PC-3 (cell line): ENCODE data around the gene PLXDC1. TPM values are rescaled to one million over a fixed set of nuclear protein-coding genes. Genes with fewer than 3 reads are reported as not detected.

ENCODE experiments used
- ATAC-seq: fragments of 200-7000 bp; cut with Tn5 transposase; 2 replicates; pipeline ENCODE4 v1.9.1; 2020; ENCODE audit warnings: mild to moderate bottlenecking, moderate library complexity
- BruUV-seq: library from RNA; stranded (reverse); fragments of 400-500 nt; replicated peaks from 2 replicates; lab custom pipeline; 2021; lab: Mats Ljungman, UMichigan
- CTCF ChIA-PET: fragments of 300-600 bp; sonication (Branson Sonifier 250); formaldehyde crosslinking; loops from one replicate; lab custom pipeline; 2022; ENCODE audit warnings: antibody characterized with exemption; lab: Charles Lee
- POLR2A ChIA-PET: fragments of 300-600 bp; sonication (Branson Sonifier 250); formaldehyde crosslinking; loops from one replicate; lab custom pipeline; 2022; ENCODE audit warnings: antibody characterized with exemption; ENCODE audit not compliant: unreplicated experiment; lab: Charles Lee
- DNase-seq: peaks from one replicate; pipeline ENCODE4 v3.0.0-alpha.2; 2015
- H2AFZ ChIP-seq: fragments of 300-600 bp; sonication (generic); 2 replicates; pipeline ENCODE4 v1.6.0; 2016; ENCODE audit warnings: antibody characterized with exemption, low read length
- H3F3A ChIP-seq: fragments of 300-600 bp; sonication (generic); one replicate; pipeline ENCODE4 v1.6.0; 2017; ENCODE audit warnings: antibody characterized with exemption, low read length, control low read depth, mild to moderate bottlenecking; ENCODE audit not compliant: unreplicated experiment
- H3K27ac ChIP-seq: fragments of 300-600 bp; sonication (generic); 2 replicates; pipeline ENCODE4 v1.5.1; 2016; ENCODE audit warnings: mild to moderate bottlenecking, low read length
- H3K27me3 ChIP-seq: fragments of 300-600 bp; sonication (generic); 2 replicates; pipeline ENCODE4 v1.6.1; 2016; ENCODE audit warnings: low read length, mixed read lengths
- H3K36me3 ChIP-seq: fragments of 300-600 bp; sonication (generic); 2 replicates; pipeline ENCODE4 v1.6.1; 2016; ENCODE audit warnings: low read depth, mixed run types, low read length, mixed read lengths
- H3K4me1 ChIP-seq: fragments of 300-600 bp; sonication (generic); 2 replicates; pipeline ENCODE4 v1.5.1; 2016; ENCODE audit warnings: low read length; ENCODE audit not compliant: insufficient read depth
- H3K4me2 ChIP-seq: fragments of 300-600 bp; sonication (generic); 2 replicates; pipeline ENCODE4 v1.6.0; 2016; ENCODE audit warnings: low read length
- H3K4me3 ChIP-seq: fragments of 300-600 bp; sonication (generic); 2 replicates; pipeline ENCODE4 v1.5.1; 2016; ENCODE audit warnings: mild to moderate bottlenecking, low read length, mixed read lengths
- H3K79me2 ChIP-seq: fragments of 300-600 bp; sonication (generic); 2 replicates; pipeline ENCODE4 v1.6.1; 2017; ENCODE audit warnings: low read length, mixed read lengths
- H3K9ac ChIP-seq: fragments of 300-600 bp; sonication (generic); 2 replicates; pipeline ENCODE4 v1.6.0; 2016; ENCODE audit warnings: mild to moderate bottlenecking, low read length
- H3K9me2 ChIP-seq: fragments of 300-600 bp; sonication (generic); replicated peaks from 2 replicates; pipeline ENCODE4 v1.6.1; 2016; ENCODE audit warnings: mixed run types, low read length, mixed read lengths
- H3K9me3 ChIP-seq: fragments of 300-600 bp; sonication (generic); 2 replicates; pipeline ENCODE4 v1.6.1; 2016; ENCODE audit warnings: low read length, mixed read lengths
- H4K20me1 ChIP-seq: fragments of 300-600 bp; sonication (generic); 2 replicates; pipeline ENCODE4 v1.6.1; 2016; ENCODE audit warnings: low read length, mixed read lengths
- EZH2 ChIP-seq: fragments of 300-600 bp; sonication (generic); IDR thresholded peaks from one replicate; pipeline ENCODE4 v1.6.1; 2017; ENCODE audit warnings: antibody characterized with exemption, mild to moderate bottlenecking, low read length; ENCODE audit not compliant: unreplicated experiment
- EZH2phosphoT487 ChIP-seq: fragments of 300-600 bp; sonication (generic); IDR thresholded peaks from 2 replicates; pipeline ENCODE4 v1.6.1; 2018; ENCODE audit warnings: mild to moderate bottlenecking, antibody characterized with exemption, low read length, borderline replicate concordance
- intact Hi-C: fragments of 100-400 bp; cut with micrococcal nuclease; formaldehyde crosslinking; loops from 2 replicates; pipeline ENCODE4 v1.9.0; 2023
- total RNA-seq: library from RNA; depleted of rRNA; stranded (reverse); fragments of >200 nt; gene quantifications from 2 replicates; pipeline ENCODE4 v1.2.3, GENCODE V29; 2014
- TF ChIP-seq, protein P1 (sequence below): fragments of 300-600 bp; sonication (generic); conservative IDR thresholded peaks from 2 replicates; pipeline ENCODE4 v1.5.1; 2017; ENCODE audit warnings: antibody characterized with exemption, low read depth, mild to moderate bottlenecking, low read length

The PLXDC1 gene
- total RNA-seq, 1 experiment from 2014 or later: not detected

DNA sequence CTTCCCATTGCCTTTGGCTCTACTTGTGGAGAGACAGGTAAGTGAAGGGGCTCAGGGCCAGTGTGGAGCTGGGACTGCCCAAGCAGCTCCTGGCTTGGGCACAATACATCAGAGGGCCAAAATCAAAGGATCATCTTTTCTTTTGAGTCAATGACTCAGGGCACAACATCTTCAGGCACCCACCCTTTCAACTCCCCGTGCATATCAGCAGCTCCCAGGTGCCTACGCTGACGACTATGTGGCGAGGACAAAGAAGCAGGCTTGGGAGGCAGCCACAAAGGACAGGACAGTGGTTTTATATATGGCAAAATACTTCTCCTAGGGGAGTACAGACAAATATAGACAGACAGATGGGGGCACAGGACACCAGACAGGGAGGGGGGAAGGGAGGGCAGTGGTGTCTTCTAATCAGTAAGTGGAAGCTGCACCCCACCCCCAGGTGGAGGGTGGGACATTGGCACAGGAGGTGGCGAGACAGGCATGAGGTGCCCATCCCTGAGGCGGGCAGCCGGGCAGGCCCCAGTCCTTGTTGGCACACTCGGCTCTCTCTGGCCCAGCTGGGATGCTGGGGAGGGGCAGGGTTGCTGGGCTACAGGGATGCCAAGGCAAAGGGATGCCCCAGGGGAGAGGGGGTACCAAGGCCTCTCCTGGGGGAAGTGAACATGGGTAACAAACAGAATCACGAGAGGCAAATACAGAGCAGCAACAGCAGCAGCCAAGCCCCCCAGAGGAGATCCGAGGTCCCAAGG lies 22.3 kb upstream of the PLXDC1 start:
- Histone ChIP-seq H3F3A (no peaks in the 10 kb centered on the region), H3K9me2 (no peaks in the 10 kb centered on the region), H3K4me2 (no peak overlapping the region), H4K20me1 (no peaks in the 10 kb centered on the region), H2AFZ (no peak overlapping the region), H3K27ac (no peak overlapping the region), H3K4me3 (no peak overlapping the region), H3K36me3 (0 out of 2 replicates have a peak, but pooled peaks cover 3% of the 10 kb centered on the region), H3K9me3 (no peaks in the 10 kb centered on the region), H3K27me3 (no peaks in the 10 kb centered on the region), H3K79me2 (no peaks in the 10 kb centered on the region), H3K9ac (no peak overlapping the region), H3K4me1 (peaks cover 9% of the 10 kb centered on the region; the same call in 1 of the 2 replicates)
- no peak for TF ChIP-seq EZH2phosphoT487
- CTCF ChIA-PET: interaction anchor here (0.6 kb wide), 1 partner anchor 19 kb away, joined by 5 read pairs; no protein-coding TSS in a partner anchor
- BruUV-seq: no TSS peak
- DNase-seq (no peak), ATAC-seq (no peak)
- POLR2A ChIA-PET: no interaction called here
- intact Hi-C loops: no loop called here

DNA sequence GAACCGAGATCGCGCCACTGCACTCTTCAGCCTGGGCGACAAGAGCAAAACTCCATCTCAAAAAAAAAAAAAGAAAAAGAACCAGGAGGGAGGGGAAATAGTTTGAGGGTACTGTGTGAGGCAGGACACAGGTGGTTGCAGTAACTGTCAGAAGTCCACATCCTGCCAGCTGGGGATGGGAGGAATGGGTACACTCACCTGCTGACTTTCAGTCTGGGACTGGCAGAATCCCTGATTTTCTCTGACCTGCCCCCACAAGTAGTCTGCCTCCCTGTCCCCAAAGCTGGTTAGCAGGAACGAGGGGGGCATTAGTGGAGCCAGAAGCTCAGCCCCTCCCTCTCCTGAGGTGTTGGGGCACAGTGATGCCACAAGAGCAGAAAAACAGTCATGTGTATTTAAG lies 21.6 kb upstream of the PLXDC1 start:
- TF ChIP-seq, protein P1, sequence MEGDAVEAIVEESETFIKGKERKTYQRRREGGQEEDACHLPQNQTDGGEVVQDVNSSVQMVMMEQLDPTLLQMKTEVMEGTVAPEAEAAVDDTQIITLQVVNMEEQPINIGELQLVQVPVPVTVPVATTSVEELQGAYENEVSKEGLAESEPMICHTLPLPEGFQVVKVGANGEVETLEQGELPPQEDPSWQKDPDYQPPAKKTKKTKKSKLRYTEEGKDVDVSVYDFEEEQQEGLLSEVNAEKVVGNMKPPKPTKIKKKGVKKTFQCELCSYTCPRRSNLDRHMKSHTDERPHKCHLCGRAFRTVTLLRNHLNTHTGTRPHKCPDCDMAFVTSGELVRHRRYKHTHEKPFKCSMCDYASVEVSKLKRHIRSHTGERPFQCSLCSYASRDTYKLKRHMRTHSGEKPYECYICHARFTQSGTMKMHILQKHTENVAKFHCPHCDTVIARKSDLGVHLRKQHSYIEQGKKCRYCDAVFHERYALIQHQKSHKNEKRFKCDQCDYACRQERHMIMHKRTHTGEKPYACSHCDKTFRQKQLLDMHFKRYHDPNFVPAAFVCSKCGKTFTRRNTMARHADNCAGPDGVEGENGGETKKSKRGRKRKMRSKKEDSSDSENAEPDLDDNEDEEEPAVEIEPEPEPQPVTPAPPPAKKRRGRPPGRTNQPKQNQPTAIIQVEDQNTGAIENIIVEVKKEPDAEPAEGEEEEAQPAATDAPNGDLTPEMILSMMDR: no peak
- TF ChIP-seq EZH2phosphoT487 (no peak), EZH2 (no peak)
- Histone ChIP-seq H3K9ac (no peak overlapping the region), H3K36me3 (0 out of 2 replicates have a peak, but pooled peaks cover 3% of the 10 kb centered on the region), H3K4me2 (no peak overlapping the region), H2AFZ (no peak overlapping the region), H3K27ac (no peak overlapping the region), H4K20me1 (no peaks in the 10 kb centered on the region), H3K4me1 (peaks cover 2% of the 10 kb centered on the region; the same call in 1 of the 2 replicates), H3K27me3 (no peaks in the 10 kb centered on the region), H3K9me2 (no peaks in the 10 kb centered on the region), H3F3A (no peaks in the 10 kb centered on the region), H3K79me2 (no peaks in the 10 kb centered on the region), H3K4me3 (no peak overlapping the region), H3K9me3 (no peaks in the 10 kb centered on the region)
- ChIA-PET POLR2A (no interaction called here), CTCF (interaction anchor here (0.6 kb wide), 1 partner anchor 19 kb away, joined by 5 read pairs; no protein-coding TSS in a partner anchor)
- no peak for DNase-seq
- no TSS peak for BruUV-seq
- ATAC-seq: no peak
- intact Hi-C loops: no loop called here

DNA sequence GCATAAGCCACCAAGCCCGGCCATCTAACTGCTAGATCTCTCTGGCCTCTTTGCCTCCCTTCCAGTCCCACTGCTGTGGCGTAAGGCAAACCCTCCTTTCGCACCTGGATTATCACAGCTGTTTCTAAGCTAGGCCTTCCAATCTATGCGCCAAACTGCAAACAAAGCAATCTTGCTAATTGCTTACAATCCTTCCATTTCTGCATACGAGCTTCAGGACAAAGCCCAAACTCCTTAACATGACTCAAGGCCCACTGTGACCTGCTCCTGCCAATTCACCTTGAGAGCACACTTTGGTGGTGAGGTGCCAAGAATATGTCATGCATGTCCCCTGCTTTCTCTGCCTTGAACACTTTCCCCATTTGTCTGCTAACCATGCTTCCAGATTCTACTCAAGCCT lies 20.5 kb upstream of the PLXDC1 start:
- Histone ChIP-seq H3K36me3 (0 out of 2 replicates have a peak, but pooled peaks cover 3% of the 10 kb centered on the region), H3K27ac (no peak overlapping the region), H3K79me2 (no peaks in the 10 kb centered on the region), H3K4me3 (no peak overlapping the region), H3K4me1 (no peaks in the 10 kb centered on the region), H4K20me1 (no peaks in the 10 kb centered on the region), H3K9me3 (no peaks in the 10 kb centered on the region), H3K9ac (no peak overlapping the region), H2AFZ (no peak overlapping the region), H3K9me2 (no peaks in the 10 kb centered on the region), H3K27me3 (no peaks in the 10 kb centered on the region), H3K4me2 (no peak overlapping the region), H3F3A (no peaks in the 10 kb centered on the region)
- no peak for ATAC-seq
- DNase-seq: no peak
- intact Hi-C loops: no loop called here
- ChIA-PET CTCF (no interaction called here), POLR2A (no interaction called here)
- BruUV-seq: no TSS peak
- TF ChIP-seq EZH2phosphoT487: no peak
